Lower leg skin (tissue), 3 donors: Measurements from ENCODE around the gene PAAF1.

Experiments
- CTCF ChIP-seq, 3 donors: fragments of 450-650 bp; IDR thresholded peaks; one replicate each; pipeline ENCODE4 v1.5.1; 2016; ENCODE audit warnings: antibody characterized with exemption in 3 of 3, mild to moderate bottlenecking in 3 of 3, moderate library complexity in 2 of 3
- POLR2A ChIP-seq, 2 donors: fragments of 450-650 bp; IDR thresholded peaks; one replicate each; pipeline ENCODE4 v1.6.1; 2016 to 2017; ENCODE audit warnings: antibody characterized with exemption in 2 of 2, mild to moderate bottlenecking in 1 of 2, moderate library complexity in 1 of 2

DNA sequence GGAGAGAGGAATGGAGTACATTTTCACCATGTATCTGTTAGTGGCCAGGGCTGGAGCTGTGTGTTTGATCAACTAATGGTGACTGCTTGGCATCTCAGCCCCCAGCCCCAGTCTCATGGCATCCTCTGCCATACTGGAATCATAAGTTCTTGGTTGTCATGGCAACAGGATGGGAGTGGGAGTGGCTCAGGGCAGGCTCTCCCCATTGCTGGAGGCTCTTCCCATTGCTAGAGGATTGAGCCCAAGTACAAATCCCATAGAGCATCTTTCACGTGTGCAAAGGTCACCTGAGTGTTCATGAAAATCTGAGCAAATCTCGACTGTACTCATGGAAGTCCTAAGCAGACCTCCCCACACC, 88.9 kb downstream of the PAAF1 start:
- TF ChIP-seq CTCF (IDR thresholded peaks at IDR 0.05): no peak
- TF ChIP-seq POLR2A (IDR thresholded peaks at IDR 0.05): no peak
